Keratinocyte (primary cell): ENCODE results near the gene BTG1. TPM values are rescaled to one million over a fixed set of nuclear protein-coding genes. Genes with fewer than 3 reads are reported as not detected.

Experiments used
- DNase-seq: peaks from one replicate; pipeline ENCODE4 v3.0.0-alpha.2; 2011; ENCODE audit warnings: low read depth, missing footprints, low spot score
- FAIRE-seq: peaks from 2 replicates; lab custom pipeline; 2011; peaks lifted over from hg19 to GRCh38; lab: Jason Lieb, UNC
- H2AFZ ChIP-seq: 2 replicates; pipeline ENCODE4 v1.6.0; 2012; ENCODE audit warnings: low read length, control low read depth, inconsistent platforms; ENCODE audit not compliant: control insufficient read depth
- H3K27ac ChIP-seq: 2 replicates; pipeline ENCODE4 v1.5.1; 2011; ENCODE audit warnings: low read length; ENCODE audit not compliant: control insufficient read depth, insufficient read depth
- H3K27me3 ChIP-seq: 3 replicates; pipeline ENCODE4 v1.6.0; 2011; ENCODE audit warnings: low read length; ENCODE audit not compliant: control insufficient read depth, insufficient read depth; ENCODE audit errors: extremely low read depth
- H3K36me3 ChIP-seq, 2 experiments: 2 replicates in 1 of 2; 3 replicates in 1 of 2; pipeline ENCODE4 v1.5.1; 2011; ENCODE audit warnings: low read length in 2 of 2, mild to moderate bottlenecking in 1 of 2; ENCODE audit not compliant: control insufficient read depth in 2 of 2, insufficient read depth in 2 of 2; ENCODE audit errors: extremely low read depth in 1 of 2
- H3K4me1 ChIP-seq: 3 replicates; pipeline ENCODE4 v1.5.1; 2011; ENCODE audit warnings: low read length; ENCODE audit not compliant: control insufficient read depth, insufficient read depth; ENCODE audit errors: extremely low read depth
- H3K4me2 ChIP-seq: 3 replicates; pipeline ENCODE4 v1.6.0; 2011; ENCODE audit warnings: low read depth, low read length; ENCODE audit not compliant: control insufficient read depth, insufficient read depth; ENCODE audit errors: extremely low read depth
- H3K4me3 ChIP-seq, 3 experiments: fragments of 200-600 bp in 1 of 3; sonication (generic) in 1 of 3; 2 replicates in 2 of 3; 3 replicates in 1 of 3; pipeline ENCODE4 v1.5.1; 2011 to 2016; ENCODE audit warnings: low read length in 3 of 3, mild to moderate bottlenecking in 3 of 3, control low read depth in 2 of 3, inconsistent platforms in 1 of 3, low read depth in 1 of 3, mixed read lengths in 1 of 3, mixed run types in 1 of 3, moderate library complexity in 1 of 3; ENCODE audit not compliant: control insufficient read depth in 2 of 3, insufficient read depth in 2 of 3; ENCODE audit errors: extremely low read depth in 1 of 3
- H3K79me2 ChIP-seq: 2 replicates; pipeline ENCODE4 v1.6.0; 2012; ENCODE audit warnings: low read length; ENCODE audit not compliant: control insufficient read depth, insufficient read depth
- H3K9ac ChIP-seq: 3 replicates; pipeline ENCODE4 v1.6.0; 2011; ENCODE audit warnings: low read length; ENCODE audit not compliant: control insufficient read depth, insufficient read depth; ENCODE audit errors: extremely low read depth
- H3K9me1 ChIP-seq: 3 replicates; pipeline ENCODE4 v1.6.0; 2011; ENCODE audit warnings: low read length; ENCODE audit not compliant: control insufficient read depth, insufficient read depth; ENCODE audit errors: extremely low read depth
- H3K9me3 ChIP-seq: 2 replicates; pipeline ENCODE4 v1.5.1; 2012; ENCODE audit warnings: low read depth, low read length; ENCODE audit not compliant: control insufficient read depth
- H4K20me1 ChIP-seq: 3 replicates; pipeline ENCODE4 v1.6.0; 2011; ENCODE audit warnings: low read length; ENCODE audit not compliant: control insufficient read depth, insufficient read depth; ENCODE audit errors: extremely low read depth
- CTCF ChIP-seq, 3 experiments: IDR thresholded peaks in 1 of 3; conservative IDR thresholded peaks in 1 of 3; optimal IDR thresholded peaks in 1 of 3; 2 replicates in 2 of 3; 3 replicates in 1 of 3; pipeline versions ENCODE3 to v1.5.1; 2011; ENCODE audit warnings: low read length in 3 of 3, mild to moderate bottlenecking in 3 of 3, moderate library complexity in 2 of 3, control low read depth in 1 of 3, inconsistent platforms in 1 of 3; ENCODE audit not compliant: insufficient read depth in 2 of 3; ENCODE audit errors: extremely low read depth in 1 of 3
- EZH2 ChIP-seq: IDR thresholded peaks from one replicate; pipeline ENCODE4 v1.6.1; 2012; ENCODE audit warnings: inconsistent platforms, mild to moderate bottlenecking, low read length, moderate library complexity
- dilution Hi-C: fragments of 300-500 bp; cut with MboI; formaldehyde crosslinking; loops from one replicate; pipeline ENCODE4 v1.7.0; 2020; ENCODE audit warnings: low sequenced_read_pairs; ENCODE audit not compliant: extremely low pct_ligation_motif_present
- polyA plus RNA-seq, 5 experiments: library from polyadenylated mRNA; depleted of rRNA in 3 of 5; stranded (reverse) in 3 of 5; stranded (forward) in 1 of 5; unstranded in 1 of 5; fragments of >200 nt; gene quantifications; 1 replicate in 1 of 5; 2 replicates in 3 of 5; 3 replicates in 1 of 5; pipeline versions ENCODE4 v1.2.1 to v1.2.3, GENCODE V29; 2011 to 2012; ENCODE audit warnings: missing spikeins in 2 of 5, low read depth in 1 of 5, low replicate concordance in 1 of 5

Gene BTG1
- polyA plus RNA-seq, 1 donor (not counting 4 experiments of a cell fraction or from before 2014, with no cell fraction given): 40.7 TPM

GRCh38 chr12:92156139-92156538, 10.5 kb upstream of the BTG1 start:
- Histone ChIP-seq H3K4me3 (no peak overlapping the region), H3K9me1 (no peaks in the 10 kb centered on the region), H4K20me1 (no peaks in the 10 kb centered on the region), H3K4me1 (peaks cover 5% of the 10 kb centered on the region), H3K9ac (no peak overlapping the region), H3K9me3 (no peaks in the 10 kb centered on the region), H3K4me2 (no peak overlapping the region), H3K27me3 (no peaks in the 10 kb centered on the region), H2AFZ (no peak overlapping the region), H3K79me2 (no peaks in the 10 kb centered on the region), H3K27ac (no peak overlapping the region), H3K36me3 (no peaks in the 10 kb centered on the region)
- FAIRE-seq (no peak), DNase-seq (no peak)
- dilution Hi-C loops: no loop called here
- TF ChIP-seq EZH2 (no peak), CTCF (optimal IDR thresholded peaks at IDR 0.05 in 1 of 3, IDR thresholded peaks at IDR 0.05 in 1 of 3, conservative IDR thresholded peaks at IDR 0.05 in 1 of 3; ENCODE audit: extremely low read depth in 1 of 3, insufficient read depth in 2 of 3, low read length in 3 of 3) (no peak)

DNA sequence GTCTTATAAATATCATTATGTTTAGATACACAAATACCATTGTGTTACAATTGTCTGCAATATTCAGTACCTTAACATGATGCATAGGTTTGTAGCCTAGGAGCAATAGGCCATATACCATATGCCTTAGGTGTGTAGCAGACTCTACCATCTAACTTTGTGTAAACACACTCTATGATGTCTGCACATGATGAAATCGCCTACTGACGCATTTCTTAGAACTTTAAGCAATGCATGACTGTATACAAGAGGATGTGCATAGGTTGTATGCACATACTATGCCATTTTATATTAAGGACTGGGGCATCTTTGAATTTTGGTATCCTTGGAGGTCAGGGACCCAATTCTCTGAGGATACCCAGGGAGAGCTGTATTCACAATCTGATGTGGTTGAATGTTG, 10.1 kb upstream of the BTG1 start:
- no peak overlapping the region for H3K27ac ChIP-seq

More for the DNA sequence above, 10.1 kb upstream of the BTG1 start:
- Histone ChIP-seq H3K4me2 (no peak overlapping the region), H3K9ac (no peak overlapping the region), H4K20me1 (no peaks in the 10 kb centered on the region), H3K9me1 (no peaks in the 10 kb centered on the region), H2AFZ (no peak overlapping the region), H3K9me3 (no peaks in the 10 kb centered on the region), H3K4me1 (peaks cover 1% of the 10 kb centered on the region), H3K79me2 (no peaks in the 10 kb centered on the region), H3K27me3 (no peaks in the 10 kb centered on the region), H3K4me3 (no peak overlapping the region), H3K36me3 (no peaks in the 10 kb centered on the region)
- dilution Hi-C loops: no loop called here
- no peak for DNase-seq
- FAIRE-seq: no peak
- TF ChIP-seq EZH2 (no peak), CTCF (optimal IDR thresholded peaks at IDR 0.05 in 1 of 3, IDR thresholded peaks at IDR 0.05 in 1 of 3, conservative IDR thresholded peaks at IDR 0.05 in 1 of 3; ENCODE audit: extremely low read depth in 1 of 3, insufficient read depth in 2 of 3, low read length in 3 of 3) (no peak)
